SKM-1 (cell line): ENCODE measurements around the gene GDPD3.
"Not testable (repeated sequence)": the region's sequence is repeated elsewhere in the genome, so short reads cannot be mapped to it uniquely, and the experiment has no call there.

Experiments
- DNase-seq: peaks from one replicate; lab custom pipeline; 2025; ENCODE audit not compliant: unreplicated experiment; lab: John Stamatoyannopoulos, UW

Gene GDPD3

GRCh38 chr16:30125690-30126089 is 12.4 kb upstream of the GDPD3 start:
- not testable (repeated sequence) for DNase-seq

DNA sequence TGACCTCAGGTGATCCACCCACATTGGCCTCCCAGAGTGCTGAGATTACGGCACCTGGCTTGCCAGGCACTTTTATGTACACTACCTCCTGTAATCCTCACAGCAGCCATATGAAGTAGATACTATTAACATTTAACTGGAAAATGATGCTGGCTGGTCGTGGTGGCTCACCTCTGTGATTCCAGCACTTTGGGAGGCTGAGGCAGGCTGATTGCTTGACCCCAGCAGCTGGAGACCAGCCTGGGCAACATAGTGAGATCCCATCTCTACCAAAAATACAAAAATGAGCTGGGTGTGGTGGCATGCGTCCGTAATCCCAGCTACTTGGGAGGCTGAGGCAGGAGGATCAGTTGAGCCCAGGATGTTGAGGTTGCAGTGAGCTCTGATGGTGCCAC is 11.6 kb upstream of the GDPD3 start:
- no peak for DNase-seq

DNA sequence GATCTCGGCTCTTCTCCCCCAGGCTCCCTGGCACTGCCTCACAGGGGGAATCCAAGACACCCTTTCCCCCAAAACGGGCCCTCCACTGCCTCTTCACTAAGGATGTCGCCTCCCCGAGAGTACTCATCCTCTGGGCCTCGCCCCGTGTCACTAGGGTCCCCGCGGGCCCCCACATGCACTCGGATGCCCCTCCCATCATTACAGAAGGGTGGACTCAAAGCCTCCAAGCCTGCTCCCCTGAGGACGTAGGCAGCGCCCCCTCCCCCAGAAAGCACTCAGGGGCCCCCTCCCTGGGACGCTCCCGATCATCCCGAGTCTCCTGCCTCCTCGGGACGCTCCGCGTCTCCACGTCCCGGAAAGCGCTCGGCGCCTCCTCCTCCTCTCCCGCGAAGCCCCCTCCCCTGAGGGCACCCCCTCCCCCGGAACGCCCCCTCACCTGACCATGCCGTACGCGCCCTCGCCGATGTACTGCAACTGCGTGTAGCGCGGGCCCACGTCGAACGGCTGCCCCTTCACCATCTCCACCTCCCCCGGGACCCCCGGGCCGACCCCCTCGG is 9.3 kb upstream of the GDPD3 start:
- no peak for DNase-seq

- no peak for DNase-seq
Measured at GRCh38 chr16:30121741-30122571, 8.6 kb upstream of the GDPD3 start.

GRCh38 chr16:30120340-30121105 is 7.2 kb upstream of the GDPD3 start:
- no peak for DNase-seq

DNA sequence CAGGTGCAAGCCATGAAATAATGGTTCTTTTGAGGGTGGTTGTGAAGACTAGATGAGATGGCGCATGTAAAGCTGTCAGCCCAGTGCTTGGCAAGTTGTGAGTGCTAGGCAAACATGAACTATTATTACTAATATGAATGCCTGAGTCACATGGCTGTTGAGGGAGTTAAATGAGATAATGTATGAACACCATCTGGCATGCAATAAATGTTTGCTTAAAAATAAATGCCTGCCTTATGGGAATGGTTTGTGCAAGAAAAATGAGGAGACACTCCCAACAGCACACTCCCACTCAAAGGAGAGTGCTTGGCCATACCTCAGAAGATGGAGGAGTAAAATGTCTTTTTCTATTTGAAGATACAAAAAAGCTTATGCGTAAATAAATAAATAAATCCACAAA is 6.1 kb upstream of the GDPD3 start:
- no peak for DNase-seq

DNA sequence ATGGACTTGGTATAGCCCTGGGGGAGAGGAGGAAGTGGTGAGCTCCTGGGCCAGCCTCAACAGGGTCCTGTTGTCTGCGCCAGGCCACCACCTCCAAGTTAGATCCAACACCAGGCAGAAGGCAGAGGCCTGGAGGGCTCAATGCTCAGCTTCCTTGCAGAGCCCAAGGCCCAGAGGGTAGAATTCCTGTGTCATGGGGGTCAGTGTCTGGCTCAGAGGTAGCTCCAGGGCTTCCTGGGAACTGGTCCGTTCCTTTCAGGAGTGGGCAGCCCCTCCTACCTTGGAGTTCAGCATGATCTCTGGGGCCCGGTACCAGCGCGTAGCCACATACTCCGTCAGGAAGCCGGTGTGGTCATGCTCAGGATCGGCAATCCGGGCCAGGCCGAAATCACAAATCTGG is 4.4 kb upstream of the GDPD3 start:
- no peak for DNase-seq

GRCh38 chr16:30116291-30117207 is 3.2 kb upstream of the GDPD3 start:
- DNase-seq: no peak

DNA sequence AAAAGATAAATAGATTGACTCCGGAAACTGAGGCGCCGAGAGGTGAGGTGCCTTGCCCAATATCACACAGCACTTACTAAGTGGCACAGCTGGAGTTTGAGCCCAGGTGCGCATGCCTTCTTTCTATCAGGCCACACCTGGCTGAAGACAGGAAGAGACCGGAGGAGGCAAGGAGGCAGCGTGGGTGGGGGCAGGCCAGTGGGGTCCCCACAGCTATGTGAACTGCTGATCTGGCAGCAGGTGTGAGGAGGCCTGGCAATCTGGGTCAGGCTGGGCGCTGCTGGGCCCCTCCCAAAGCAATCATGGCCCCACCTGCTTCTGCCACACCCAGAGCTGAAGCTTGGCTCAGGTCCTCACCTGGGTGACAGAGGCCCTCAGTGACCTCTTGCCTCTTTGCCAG is 1.9 kb upstream of the GDPD3 start:
- DNase-seq: no peak

DNA sequence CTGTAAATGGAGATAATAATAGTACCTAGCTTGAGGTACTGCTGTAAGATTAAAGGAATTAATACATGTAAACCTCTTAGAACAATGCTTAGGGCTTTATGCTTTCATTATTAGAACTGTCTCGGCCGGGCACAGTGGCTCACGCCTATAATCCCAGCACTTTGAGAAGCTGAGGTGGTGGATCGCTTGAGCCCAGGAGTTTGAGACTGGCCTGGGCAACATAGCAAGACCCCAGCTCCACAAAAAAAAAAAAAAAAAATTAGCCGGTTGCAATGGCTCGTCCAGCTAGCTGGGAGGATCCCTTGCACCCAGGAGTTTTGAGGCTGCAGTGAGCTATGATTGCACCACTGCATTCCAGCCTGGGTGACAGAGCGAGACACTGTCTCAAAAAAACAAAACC is 1.5 kb upstream of the GDPD3 start:
- DNase-seq: not testable (repeated sequence)

DNA sequence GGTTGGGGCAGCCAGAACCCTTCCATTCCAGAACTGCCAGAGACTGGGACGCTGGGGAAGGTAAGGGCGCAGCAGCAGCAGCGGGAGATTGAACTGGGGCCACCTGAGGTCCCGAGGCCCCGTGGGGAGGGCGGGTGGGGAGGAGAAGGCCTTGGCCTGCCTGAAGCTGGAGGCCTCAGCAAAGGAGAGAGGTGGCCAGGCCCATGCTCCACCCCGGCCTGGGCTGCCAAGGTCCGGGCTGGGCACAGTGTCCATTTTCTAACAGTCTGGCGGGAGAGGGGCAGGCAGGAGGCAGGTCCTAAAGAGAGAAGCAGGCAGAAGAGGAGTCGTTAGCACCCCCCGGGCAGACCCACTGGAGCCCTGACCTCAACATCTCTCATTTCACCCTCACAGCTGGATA is 1.1 kb upstream of the GDPD3 start:
- DNase-seq: no peak

DNA sequence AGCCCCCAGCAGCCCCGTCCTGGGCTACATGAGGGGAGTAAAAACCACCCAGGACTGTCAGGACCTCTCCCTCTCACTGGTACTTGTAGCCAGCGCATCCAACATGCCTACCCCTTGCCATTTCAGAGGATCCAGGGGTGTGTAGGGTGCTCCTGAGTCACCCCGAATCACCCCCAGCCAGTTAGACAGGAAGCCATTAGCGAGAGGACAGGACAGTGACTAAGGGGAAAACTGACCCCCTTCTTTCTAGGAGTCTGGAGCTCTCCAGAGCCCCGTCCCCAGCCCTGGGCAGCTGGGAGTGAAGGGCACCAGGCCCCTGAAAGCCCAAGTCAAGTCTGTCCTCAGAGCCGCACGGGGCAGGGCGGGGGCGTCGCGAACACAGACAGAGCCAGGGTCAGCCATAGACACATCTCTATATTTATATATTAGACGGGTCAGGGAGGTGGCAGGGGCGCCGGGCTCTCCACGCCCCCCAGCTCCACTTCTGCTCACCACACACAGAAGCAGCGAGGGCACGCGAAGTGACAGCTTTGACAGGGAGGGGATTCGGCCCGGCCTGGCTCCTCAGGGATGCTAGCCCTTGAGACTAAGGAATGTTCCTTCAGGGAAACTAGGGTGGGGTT is 485 bp upstream of the GDPD3 start:
- no peak for DNase-seq

GRCh38 chr16:30112197-30113030 is 923 bp downstream of the GDPD3 start:
- peak; percentile 60 for DNase-seq

GRCh38 chr16:30110661-30111060 is 2.7 kb downstream of the GDPD3 start:
- no peak for DNase-seq

- DNase-seq: no peak
Measured at GRCh38 chr16:30108059-30108850, 5.1 kb downstream of the GDPD3 start.

DNA sequence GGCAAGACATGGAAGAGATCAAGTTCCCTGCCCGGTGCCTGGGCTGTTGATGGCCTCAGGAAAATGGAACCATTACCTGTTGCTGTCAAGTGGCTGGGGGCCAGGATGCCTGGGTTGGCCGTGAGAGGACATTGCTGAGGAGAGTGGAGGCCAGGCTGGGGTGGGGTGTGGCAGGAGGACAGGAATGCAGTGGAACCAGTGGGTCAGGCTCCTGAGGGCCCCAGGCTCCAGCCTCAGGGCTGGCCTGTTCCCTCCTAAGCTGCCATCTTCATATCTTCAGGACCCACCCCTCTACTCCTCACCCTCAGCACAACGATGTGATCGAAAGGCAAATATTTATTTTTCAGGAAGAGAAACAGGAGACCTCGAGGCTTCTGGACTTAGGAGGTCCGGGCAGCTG is 8.8 kb downstream of the GDPD3 start:
- no peak for DNase-seq

- DNase-seq: no peak
Measured at GRCh38 chr16:30104090-30104489, 9.2 kb downstream of the GDPD3 start.

- DNase-seq: peak; percentile 97
Measured at GRCh38 chr16:30096862-30097563, 16.3 kb downstream of the GDPD3 start.
